ENCODE results near the gene COLEC12. TPM values are rescaled to one million over a fixed set of nuclear protein-coding genes. Genes with fewer than 3 reads are reported as not detected.

Gene COLEC12
- total RNA-seq, 3 donors from 2014 or later, result 2.4 to 12.1 (median 4.7) TPM

DNA sequence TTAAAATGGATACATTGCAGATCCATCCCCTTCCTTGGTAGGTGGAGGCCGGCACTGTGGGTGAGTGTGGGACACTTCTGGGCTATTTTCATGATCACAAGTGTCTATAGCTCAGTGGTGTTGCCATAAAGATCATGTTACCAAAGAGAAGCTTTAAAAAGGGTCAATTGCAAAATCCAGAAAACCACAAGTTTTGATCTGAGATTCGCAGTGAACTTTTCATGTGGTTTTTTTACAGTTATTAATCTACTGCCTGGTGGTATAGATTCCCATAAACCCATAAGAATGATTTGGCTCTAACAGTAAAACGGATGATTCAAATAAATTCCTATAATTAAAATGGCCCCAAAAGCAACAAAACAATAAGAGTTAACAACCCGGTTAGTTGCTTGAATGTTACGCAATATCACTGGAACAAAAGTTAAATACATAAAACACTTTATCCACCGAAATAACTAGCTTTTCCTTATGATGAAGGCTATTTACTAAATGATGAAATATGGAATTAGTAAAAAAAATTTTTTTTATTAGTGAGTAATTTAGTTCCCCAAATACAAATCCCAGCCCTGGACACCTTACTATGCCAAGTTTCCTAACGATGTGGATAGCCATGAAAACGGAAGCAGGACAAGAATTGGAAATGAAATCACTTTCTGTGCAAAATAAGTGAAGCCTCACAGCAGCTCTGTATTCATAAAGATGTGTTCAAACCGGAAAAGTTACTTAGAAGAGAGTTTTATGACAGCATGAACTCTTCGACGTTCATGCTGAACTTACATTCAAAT, 137.0 kb downstream of the COLEC12 start:
- DNase-seq (no peak), ATAC-seq (no peak)
- H3K36me3 ChIP-seq (ENCODE audit: low read depth), result no peaks in the 10 kb centered on the region
- no peaks in the 10 kb centered on the region for H3K9me3 ChIP-seq
- H3K4me3 ChIP-seq, result no peak overlapping the region
- no peaks in the 10 kb centered on the region for H3K4me1 ChIP-seq (ENCODE audit: low read depth)
- intact Hi-C loops (cut with DNase I, micrococcal nuclease), result no loop called here
- TF ChIP-seq, protein P1, sequence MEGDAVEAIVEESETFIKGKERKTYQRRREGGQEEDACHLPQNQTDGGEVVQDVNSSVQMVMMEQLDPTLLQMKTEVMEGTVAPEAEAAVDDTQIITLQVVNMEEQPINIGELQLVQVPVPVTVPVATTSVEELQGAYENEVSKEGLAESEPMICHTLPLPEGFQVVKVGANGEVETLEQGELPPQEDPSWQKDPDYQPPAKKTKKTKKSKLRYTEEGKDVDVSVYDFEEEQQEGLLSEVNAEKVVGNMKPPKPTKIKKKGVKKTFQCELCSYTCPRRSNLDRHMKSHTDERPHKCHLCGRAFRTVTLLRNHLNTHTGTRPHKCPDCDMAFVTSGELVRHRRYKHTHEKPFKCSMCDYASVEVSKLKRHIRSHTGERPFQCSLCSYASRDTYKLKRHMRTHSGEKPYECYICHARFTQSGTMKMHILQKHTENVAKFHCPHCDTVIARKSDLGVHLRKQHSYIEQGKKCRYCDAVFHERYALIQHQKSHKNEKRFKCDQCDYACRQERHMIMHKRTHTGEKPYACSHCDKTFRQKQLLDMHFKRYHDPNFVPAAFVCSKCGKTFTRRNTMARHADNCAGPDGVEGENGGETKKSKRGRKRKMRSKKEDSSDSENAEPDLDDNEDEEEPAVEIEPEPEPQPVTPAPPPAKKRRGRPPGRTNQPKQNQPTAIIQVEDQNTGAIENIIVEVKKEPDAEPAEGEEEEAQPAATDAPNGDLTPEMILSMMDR (IDR thresholded peaks at IDR 0.05), result no peak

DNA sequence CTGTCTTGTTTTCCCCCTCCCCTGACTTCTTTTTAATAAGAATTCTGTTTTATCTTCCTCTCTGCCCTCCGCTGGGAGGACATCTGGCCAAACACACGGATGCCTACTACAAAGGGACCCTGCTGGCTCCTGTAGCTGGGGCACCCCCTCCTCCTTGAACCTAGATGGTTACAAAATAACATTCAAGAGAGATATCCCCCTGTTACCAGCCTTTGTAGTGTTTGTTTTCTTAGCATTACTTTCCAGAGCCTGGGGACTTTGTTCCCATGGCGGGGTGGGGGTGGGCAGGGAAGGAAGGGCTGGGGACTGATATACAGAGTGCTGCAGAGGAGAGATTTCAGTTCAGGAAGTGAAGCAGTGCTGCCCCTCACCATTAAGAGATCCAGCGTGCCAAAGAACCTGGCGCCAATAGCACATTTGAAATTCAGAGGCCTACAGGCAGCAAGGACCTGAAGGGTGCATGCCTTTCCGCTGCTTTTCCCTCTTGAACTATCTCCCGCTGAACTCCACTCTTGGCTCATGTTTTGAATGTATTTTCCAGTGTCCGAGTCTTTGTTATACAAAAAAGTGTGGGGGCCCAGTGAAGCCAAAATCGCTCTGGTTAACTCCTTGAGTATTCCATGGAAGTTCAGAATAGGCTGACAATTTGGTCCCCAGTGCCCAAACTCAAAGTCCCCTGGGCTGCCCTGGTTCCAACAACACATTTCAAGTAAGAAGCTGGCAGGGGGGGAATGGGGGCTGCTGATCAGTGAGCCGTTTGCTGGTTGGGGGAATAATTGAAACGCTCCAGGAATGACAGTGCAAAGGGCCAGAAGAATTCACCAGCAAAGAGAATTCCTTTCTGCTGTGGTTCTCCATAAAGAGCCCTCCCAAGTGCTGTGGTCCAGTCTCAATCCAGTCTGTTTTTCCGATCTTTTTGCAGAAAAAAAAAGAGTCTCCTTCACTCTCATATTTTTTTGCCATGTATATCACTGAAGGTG, 137.9 kb downstream of the COLEC12 start:
- H3K4me1 ChIP-seq (ENCODE audit: low read depth), result no peaks in the 10 kb centered on the region
- ATAC-seq (no peak), DNase-seq (no peak)
- no peak overlapping the region for H3K4me3 ChIP-seq
- H3K36me3 ChIP-seq (ENCODE audit: low read depth), result no peaks in the 10 kb centered on the region
- H3K9me3 ChIP-seq, result no peaks in the 10 kb centered on the region
- TF ChIP-seq, protein P1 (IDR thresholded peaks at IDR 0.05), result no peak
- intact Hi-C loops (cut with DNase I, micrococcal nuclease), result no loop called here

DNA sequence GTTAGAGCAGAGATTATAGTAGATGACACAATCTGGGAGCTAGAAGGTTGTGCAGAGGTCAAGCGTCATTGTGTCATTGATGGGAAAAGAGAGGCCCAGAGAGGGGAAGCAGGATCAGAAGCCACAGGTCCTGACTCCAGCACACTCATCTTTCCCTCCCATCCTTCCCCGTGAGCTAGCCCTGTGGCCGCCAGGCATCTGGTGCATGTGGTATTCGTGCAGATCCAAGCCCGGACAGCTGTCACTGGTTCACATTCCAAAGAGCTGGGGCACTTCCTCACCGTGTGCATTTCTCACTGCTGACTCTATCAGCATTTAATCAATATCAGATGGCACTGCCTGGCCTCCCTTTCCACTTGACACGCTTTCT, 138.6 kb downstream of the COLEC12 start:
- DNase-seq (no peak), ATAC-seq (peak; percentile 20)
- no peaks in the 10 kb centered on the region for H3K4me1 ChIP-seq (ENCODE audit: low read depth)
- H3K9me3 ChIP-seq, result no peaks in the 10 kb centered on the region
- no peaks in the 10 kb centered on the region for H3K36me3 ChIP-seq (ENCODE audit: low read depth)
- intact Hi-C loops (cut with DNase I, micrococcal nuclease), result no loop called here
- H3K4me3 ChIP-seq, result no peak overlapping the region
- TF ChIP-seq, protein P1 (IDR thresholded peaks at IDR 0.05), result no peak

DNA sequence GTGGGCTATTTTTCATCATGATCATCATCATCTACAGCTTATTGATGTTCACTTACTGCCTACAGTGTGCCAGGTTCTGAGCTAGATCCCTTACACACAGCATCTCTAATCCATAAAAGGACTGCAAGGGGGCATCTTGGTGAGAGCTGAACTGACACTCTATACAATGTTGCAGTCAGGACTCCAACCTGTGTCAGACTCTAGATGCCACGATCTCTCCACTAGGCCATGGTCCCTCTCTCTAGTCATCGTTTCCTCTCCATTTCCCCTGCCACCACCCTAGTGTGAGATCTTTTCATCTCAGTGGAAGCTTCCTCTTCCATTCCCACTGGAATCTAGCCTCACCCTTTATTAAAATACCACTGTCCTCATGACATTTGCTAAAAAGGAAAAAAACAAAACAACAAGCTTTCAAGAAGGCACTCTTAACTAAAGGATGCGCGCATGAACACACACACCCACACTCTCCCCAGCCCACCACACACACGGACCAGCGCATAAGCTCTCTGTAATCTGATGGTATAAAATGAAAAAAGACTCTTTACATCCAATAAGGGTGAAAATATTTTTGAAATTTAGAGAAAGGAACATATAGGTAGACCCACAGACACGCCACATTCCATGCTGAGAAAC, 139.3 kb downstream of the COLEC12 start:
- ATAC-seq, result no peak
- Histone ChIP-seq H3K9me3 (no peaks in the 10 kb centered on the region), H3K4me3 (no peak overlapping the region), H3K36me3 (ENCODE audit: low read depth) (no peaks in the 10 kb centered on the region), H3K4me1 (ENCODE audit: low read depth) (no peaks in the 10 kb centered on the region)
- DNase-seq, result no peak
- TF ChIP-seq, protein P1 (IDR thresholded peaks at IDR 0.05), result no peak
- intact Hi-C loops (cut with DNase I, micrococcal nuclease), result no loop called here

DNA sequence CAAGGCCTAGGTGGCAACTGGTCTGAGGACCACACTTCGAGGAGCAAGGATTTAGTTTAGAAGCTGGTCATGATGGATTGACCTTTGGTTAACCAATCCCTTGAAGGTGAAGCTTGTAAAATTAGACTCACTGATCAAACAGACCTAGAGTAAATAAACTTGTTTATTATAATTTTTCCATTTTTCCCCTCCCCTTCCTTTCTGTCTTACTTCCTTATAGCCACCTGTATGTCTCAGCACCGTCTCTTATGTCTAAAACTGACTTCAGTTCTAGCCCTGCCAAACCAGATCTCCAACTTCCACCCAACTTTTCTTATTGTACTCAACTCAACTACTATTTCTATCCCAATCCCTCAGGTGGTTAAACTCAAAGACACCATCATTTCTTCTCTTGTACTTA, 139.8 kb downstream of the COLEC12 start:
- Histone ChIP-seq H3K4me1 (ENCODE audit: low read depth) (no peaks in the 10 kb centered on the region), H3K36me3 (ENCODE audit: low read depth) (no peaks in the 10 kb centered on the region), H3K4me3 (no peak overlapping the region), H3K9me3 (no peaks in the 10 kb centered on the region)
- TF ChIP-seq, protein P1 (IDR thresholded peaks at IDR 0.05), result no peak
- DNase-seq (no peak), ATAC-seq (no peak)
- intact Hi-C loops (cut with DNase I, micrococcal nuclease), result no loop called here
